DND-41 (cell line): ENCODE results near the gene SPINDOC.

Source experiments
- ATAC-seq: fragments of 200-7000 bp; cut with Tn5 transposase; 3 replicates; pipeline ENCODE4 v1.9.1; 2021; ENCODE audit warnings: low read depth; ENCODE audit not compliant: insufficient read depth
- DNase-seq: peaks from one replicate; pipeline ENCODE4 v3.0.0-alpha.2; 2020
- H2AFZ ChIP-seq: 2 replicates; pipeline ENCODE4 v1.6.0; 2012; ENCODE audit warnings: low read depth, low read length
- H3K27ac ChIP-seq: 2 replicates; pipeline ENCODE4 v1.5.1; 2012; ENCODE audit warnings: low read length, inconsistent platforms
- H3K27me3 ChIP-seq: fragments of 200-600 bp; sonication (generic); 2 replicates; pipeline ENCODE4 v1.6.0; 2012; ENCODE audit warnings: low read length, mild to moderate bottlenecking, inconsistent platforms; ENCODE audit not compliant: insufficient read depth, poor library complexity
- H3K36me3 ChIP-seq: 2 replicates; pipeline ENCODE4 v1.5.1; 2012; ENCODE audit warnings: low read length, inconsistent platforms; ENCODE audit not compliant: insufficient read depth
- H3K4me1 ChIP-seq: 2 replicates; pipeline ENCODE4 v1.5.1; 2012; ENCODE audit warnings: mild to moderate bottlenecking, low read length; ENCODE audit not compliant: insufficient read depth
- H3K4me2 ChIP-seq: 2 replicates; pipeline ENCODE4 v1.6.0; 2012; ENCODE audit warnings: mild to moderate bottlenecking, moderate library complexity, low read length, inconsistent platforms; ENCODE audit not compliant: insufficient read depth
- H3K4me3 ChIP-seq, 2 experiments: fragments of 200-600 bp in 1 of 2; shearing (Covaris generic) in 1 of 2; 2 replicates each; pipeline ENCODE4 v1.5.1; 2012 to 2016; ENCODE audit warnings: inconsistent platforms in 2 of 2, low read length in 2 of 2, mild to moderate bottlenecking in 2 of 2, low read depth in 1 of 2, moderate library complexity in 1 of 2
- H3K79me2 ChIP-seq: 2 replicates; pipeline ENCODE4 v1.6.0; 2012; ENCODE audit warnings: low read length, inconsistent platforms; ENCODE audit not compliant: insufficient read depth
- H3K9ac ChIP-seq: 2 replicates; pipeline ENCODE4 v1.6.0; 2012; ENCODE audit warnings: low read depth, mild to moderate bottlenecking, inconsistent platforms, low read length, moderate library complexity
- H3K9me3 ChIP-seq: 2 replicates; pipeline ENCODE4 v1.5.1; 2012; ENCODE audit warnings: low read length, moderate library complexity, mild to moderate bottlenecking, inconsistent platforms; ENCODE audit not compliant: insufficient read depth, severe bottlenecking
- H4K20me1 ChIP-seq: 2 replicates; pipeline ENCODE4 v1.6.0; 2012; ENCODE audit warnings: low read length; ENCODE audit not compliant: insufficient read depth
- CTCF ChIP-seq: IDR thresholded peaks from 2 replicates; pipeline ENCODE4 v1.5.1; 2012; ENCODE audit warnings: borderline replicate concordance, low read length, moderate library complexity, mild to moderate bottlenecking; ENCODE audit not compliant: poor library complexity, severe bottlenecking; ENCODE audit errors: extremely low read depth
- EZH2 ChIP-seq: IDR thresholded peaks from 3 replicates; pipeline ENCODE4 v1.6.1; 2012; ENCODE audit warnings: borderline replicate concordance, low read depth, mild to moderate bottlenecking, moderate library complexity, low read length, inconsistent platforms; ENCODE audit not compliant: severe bottlenecking

The SPINDOC gene

GRCh38 chr11:63840356-63841060 is 27.3 kb downstream of the SPINDOC start:
- H3K27ac ChIP-seq = peak overlapping the region; percentile 80
- H3K4me1 ChIP-seq = peaks cover 46% of the 10 kb centered on the region
- ATAC-seq = no peak

GRCh38 chr11:63841554-63841953 is 28.3 kb downstream of the SPINDOC start:
- peak overlapping the region; percentile 99 for H3K4me2 ChIP-seq
- peak overlapping the region in 1 of 2 experiments; percentile 91; a peak in 2 of 4 replicates for H3K4me3 ChIP-seq
- peak overlapping the region; percentile 43 for H3K27ac ChIP-seq
- no peaks in the 10 kb centered on the region for H3K27me3 ChIP-seq
- H3K79me2 ChIP-seq = peaks cover 77% of the 10 kb centered on the region
- H4K20me1 ChIP-seq = peaks cover 67% of the 10 kb centered on the region
- H3K4me1 ChIP-seq = peaks cover 46% of the 10 kb centered on the region
- H3K36me3 ChIP-seq = peaks cover 53% of the 10 kb centered on the region
- H2AFZ ChIP-seq = no peak overlapping the region
- DNase-seq (no peak), ATAC-seq (no peak)
- no peaks in the 10 kb centered on the region for H3K9me3 ChIP-seq
- TF ChIP-seq EZH2 = no peak
- TF ChIP-seq CTCF = no peak
- H3K9ac ChIP-seq = peak overlapping the region; percentile 96

More at GRCh38 chr11:63840356-63841060, 27.3 kb downstream of the SPINDOC start:
- Histone ChIP-seq H3K4me2 (peak overlapping the region; percentile 99), H3K4me3 (peak overlapping the region; percentile 91 to 97; a peak in 3 of 4 replicates), H4K20me1 (peaks cover 59% of the 10 kb centered on the region), H3K36me3 (peaks cover 48% of the 10 kb centered on the region), H3K9ac (peak overlapping the region; percentile 96), H3K79me2 (peaks cover 66% of the 10 kb centered on the region), H2AFZ (no peak overlapping the region), H3K9me3 (no peaks in the 10 kb centered on the region), H3K27me3 (no peaks in the 10 kb centered on the region)
- DNase-seq = peak; percentile 14
- TF ChIP-seq EZH2 (no peak), CTCF (no peak)

DNA sequence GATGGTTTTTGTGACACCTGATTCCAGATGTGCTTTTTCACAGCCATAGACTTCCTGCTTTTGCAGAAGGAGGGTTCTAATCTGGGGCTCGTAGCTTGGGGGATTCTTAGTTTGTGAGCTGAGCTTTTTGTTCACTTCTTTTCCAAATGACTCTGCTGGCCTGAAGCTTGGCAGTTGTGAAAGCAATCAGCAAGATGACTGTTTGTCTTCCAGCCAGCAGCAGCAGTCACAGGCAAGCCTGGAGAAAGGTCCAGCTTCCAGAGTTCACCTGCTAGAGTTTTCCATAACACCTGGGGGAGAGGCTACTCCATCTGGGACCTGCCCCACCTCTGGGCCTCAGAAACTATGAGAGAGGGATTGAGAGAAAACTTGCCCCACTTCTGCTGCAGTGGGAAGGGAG is 29.8 kb downstream of the SPINDOC start:
- Histone ChIP-seq H3K27me3 (no peaks in the 10 kb centered on the region), H3K9ac (0 out of 2 replicates have a peak overlapping the region, but pooled peaks have one; percentile 96)

More for the DNA sequence above, 29.8 kb downstream of the SPINDOC start:
- Histone ChIP-seq H2AFZ (no peak overlapping the region), H3K4me2 (peak overlapping the region; percentile 29; the same call in 1 of the 2 replicates), H3K4me3 (no peak overlapping the region), H4K20me1 (peaks cover 80% of the 10 kb centered on the region), H3K9me3 (no peaks in the 10 kb centered on the region), H3K36me3 (peaks cover 58% of the 10 kb centered on the region), H3K79me2 (peaks cover 90% of the 10 kb centered on the region), H3K27ac (no peak overlapping the region), H3K4me1 (peaks cover 41% of the 10 kb centered on the region)
- ATAC-seq = no peak
- TF ChIP-seq CTCF (no peak), EZH2 (no peak)
- DNase-seq = no peak
